Head of caudate nucleus (tissue), 42 donors: ENCODE data around the gene C12orf57.

Source experiments
- DNase-seq, 42 donors: peaks; one replicate each; pipeline versions ENCODE4 v3.0.0 to v3.0.0-alpha.2; 2020 to 2021; ENCODE audit warnings: mixed read lengths in 7 of 42
- intact Hi-C: fragments of 100-400 bp; cut with DNase I; formaldehyde crosslinking; loops from one replicate; pipeline ENCODE4 v1.15.0; 2022

Gene C12orf57

GRCh38 chr12:6978188-6978587 is 34.4 kb downstream of the C12orf57 start:
- intact Hi-C loops: no loop called here
- no peak for DNase-seq

- intact Hi-C loops: no loop called here
- DNase-seq: no peak
These were observed 34.8 kb downstream of the C12orf57 start for GRCh38 chr12:6978611-6979011.

- intact Hi-C loops: no loop called here
- DNase-seq: no peak
These were observed 35.2 kb downstream of the C12orf57 start for GRCh38 chr12:6979021-6979420.

GRCh38 chr12:6979453-6979852 is 35.6 kb downstream of the C12orf57 start:
- intact Hi-C loops: no loop called here
- DNase-seq: no peak

- intact Hi-C loops: no loop called here
These were observed 36.3 kb downstream of the C12orf57 start for GRCh38 chr12:6980075-6980474.

GRCh38 chr12:6980740-6981139 is 36.9 kb downstream of the C12orf57 start:
- DNase-seq: no peak
- intact Hi-C loops: no loop called here

More at GRCh38 chr12:6980075-6980474, 36.3 kb downstream of the C12orf57 start:
- DNase-seq: no peak

- no peak for DNase-seq
- intact Hi-C loops: no loop called here
These were observed 37.6 kb downstream of the C12orf57 start for GRCh38 chr12:6981152-6982052.

- intact Hi-C loops: no loop called here
- DNase-seq: no peak
These were observed 38.7 kb downstream of the C12orf57 start for GRCh38 chr12:6982532-6982931.

- intact Hi-C loops: no loop called here
- DNase-seq: no peak
These were observed 44.2 kb downstream of the C12orf57 start for GRCh38 chr12:6987956-6988553.
